ENCODE results near the gene SLC25A10.

DNA sequence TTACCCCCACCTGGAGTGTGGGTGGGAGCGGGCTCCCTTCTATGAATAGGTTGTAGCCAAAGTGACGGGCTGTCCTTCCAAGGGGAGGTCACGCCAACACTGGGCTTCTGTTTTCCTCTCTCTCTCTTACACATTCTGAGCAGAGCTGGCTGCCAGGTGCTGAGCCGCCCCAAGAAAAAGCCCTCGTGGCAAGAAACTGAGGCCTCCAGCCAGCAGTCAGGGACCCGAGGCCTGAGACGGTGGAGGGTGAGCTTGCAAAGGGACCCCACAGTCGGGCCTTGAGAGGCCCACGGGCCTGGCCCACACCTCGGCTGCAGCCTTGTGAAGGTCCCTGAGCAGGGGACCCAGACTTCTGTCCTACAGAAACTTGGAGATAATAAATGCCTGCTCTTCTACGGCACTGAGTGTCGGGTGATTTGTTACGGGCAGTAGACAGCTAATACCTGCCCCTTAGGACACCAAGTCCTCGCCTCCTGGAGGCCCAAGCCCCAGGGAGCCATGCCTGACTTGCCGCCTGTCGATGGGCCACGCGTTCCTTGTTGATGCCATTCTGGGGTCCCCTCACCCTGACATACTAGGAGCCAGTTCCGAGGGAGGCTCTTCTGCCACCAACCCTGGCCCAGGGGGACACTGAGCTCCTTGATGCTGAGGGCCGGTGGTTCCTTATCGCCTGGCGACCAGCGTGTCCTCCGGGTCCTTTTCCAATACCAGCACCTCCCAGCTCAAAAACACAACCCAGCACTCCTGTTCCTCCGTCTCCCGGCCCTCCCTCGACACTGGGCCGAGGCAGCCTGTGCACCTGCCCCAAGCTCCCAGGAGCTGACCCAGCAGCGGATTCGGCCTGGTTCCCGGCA, 26.1 kb downstream of the SLC25A10 start:
- TF ChIP-seq CTCF (IDR thresholded peaks at IDR 0.05) (no peak), POLR2A (IDR thresholded peaks at IDR 0.05) (no peak)
